T-helper 17 cell (primary cell): ENCODE data around the gene MRPL46. TPM values are rescaled to one million over a fixed set of nuclear protein-coding genes. Genes with fewer than 3 reads are reported as not detected.
A peak's percentile ranks its signal among the peaks of the same experiment; 100 is the strongest.

Experiments
- ATAC-seq: fragments of 150-1000 bp; cut with Tn5 transposase; 2 replicates; pipeline ENCODE4 v1.10.0; 2021; ENCODE audit warnings: mild to moderate bottlenecking, moderate library complexity
- DNase-seq, 3 donors: peaks; one replicate each; pipeline versions ENCODE4 v3.0.0 to v3.0.0-alpha.2; 2020 to 2021
- H3K9me3 ChIP-seq: one replicate; pipeline ENCODE4 v1.7.0; 2013; ENCODE audit warnings: low read length, mild to moderate bottlenecking; ENCODE audit not compliant: control insufficient read depth, poor library complexity, severe bottlenecking
- H3K27ac Mint-ChIP-seq: one replicate; pipeline ENCODE4 v1.8.0; 2022; ENCODE audit warnings: mild to moderate bottlenecking, moderate library complexity, mixed read lengths
- H3K27me3 Mint-ChIP-seq: one replicate; pipeline ENCODE4 v1.8.0; 2022; ENCODE audit warnings: mixed read lengths
- H3K36me3 Mint-ChIP-seq: one replicate; pipeline ENCODE4 v1.8.0; 2022; ENCODE audit warnings: low read depth, mixed read lengths
- H3K4me1 Mint-ChIP-seq: one replicate; pipeline ENCODE4 v1.8.0; 2022; ENCODE audit warnings: mild to moderate bottlenecking, mixed read lengths
- H3K4me3 Mint-ChIP-seq: one replicate; pipeline ENCODE4 v1.8.0; 2022; ENCODE audit warnings: mild to moderate bottlenecking, moderate library complexity, mixed read lengths
- total RNA-seq, 4 donors: library from RNA in 2 of 4; stranded (reverse) in 2 of 4; gene quantifications; one replicate each; pipeline ENCODE4 v1.2.3 and lab custom pipeline; 2022 to 2026

Gene MRPL46
- total RNA-seq (10 to 100 TPM; 11.7 to 12.5 TPM), total RNA-seq (lab: John Stamatoyannopoulos, UW) (3.2 to 5.4 reads per million in 2 donors)

- Mint-ChIP-seq H3K27me3 (no peaks in the 10 kb centered on the region), H3K4me3 (peak within 1 kb of the TSS; percentile 92), H3K36me3 (peaks cover 5% of the 10 kb centered on the region), H3K4me1 (peaks cover 25% of the 10 kb centered on the region), H3K27ac (peak within 1 kb of the TSS; percentile 94)
- peak; percentile 79 to 87 (median 82) for DNase-seq
- ATAC-seq: peak; percentile 96
- no peaks in the 10 kb centered on the region for H3K9me3 ChIP-seq
Observed at GRCh38 chr15:88467073-88467934, at the start of gene MRPL46, which contains the start of gene MRPS11. Gene MRPL46, minus strand, starts transcription at chr15:88467388. Its CDS starts 11 bp downstream, at chr15:88467377. Gene MRPS11, plus strand, starts transcription at chr15:88467708. Its CDS starts 10 bp downstream, at chr15:88467718.

GRCh38 chr15:88513195-88513594, 46.0 kb upstream of the MRPL46 start:
- Mint-ChIP-seq H3K36me3 (peaks cover 24% of the 10 kb centered on the region), H3K4me1 (no peaks in the 10 kb centered on the region), H3K4me3 (no peak overlapping the region), H3K27me3 (no peaks in the 10 kb centered on the region), H3K27ac (no peak overlapping the region)
- no peaks in the 10 kb centered on the region for H3K9me3 ChIP-seq
- no peak for DNase-seq
- ATAC-seq: no peak

DNA sequence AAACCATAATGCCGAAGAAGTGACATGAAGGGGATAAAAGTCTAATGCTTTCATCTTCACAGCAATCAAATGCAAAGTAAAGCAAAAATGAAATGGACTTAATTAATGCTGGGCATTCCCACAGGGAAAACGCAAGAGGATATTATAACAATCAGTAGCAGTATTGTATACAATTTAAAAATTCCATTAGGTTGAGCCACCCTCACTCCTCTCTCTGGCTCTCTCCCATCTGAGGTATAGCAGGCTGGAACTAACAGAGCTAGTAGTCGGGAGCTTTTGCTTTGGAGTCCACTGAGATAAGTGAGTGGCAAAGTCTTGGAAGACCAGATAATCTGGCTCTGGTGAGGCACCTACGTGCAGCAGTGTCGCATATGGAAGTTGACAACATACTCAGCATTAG, 45.4 kb upstream of the MRPL46 start:
- Mint-ChIP-seq H3K27ac (no peak overlapping the region), H3K36me3 (peaks cover 25% of the 10 kb centered on the region), H3K4me3 (no peak overlapping the region), H3K4me1 (no peaks in the 10 kb centered on the region), H3K27me3 (no peaks in the 10 kb centered on the region)
- ATAC-seq (no peak), DNase-seq (no peak)
- H3K9me3 ChIP-seq: no peaks in the 10 kb centered on the region

GRCh38 chr15:88512078-88512477, 44.9 kb upstream of the MRPL46 start:
- DNase-seq: no peak
- Mint-ChIP-seq H3K4me3 (no peak overlapping the region), H3K36me3 (peaks cover 30% of the 10 kb centered on the region), H3K4me1 (no peaks in the 10 kb centered on the region), H3K27ac (no peak overlapping the region), H3K27me3 (no peaks in the 10 kb centered on the region)
- H3K9me3 ChIP-seq: no peaks in the 10 kb centered on the region
- ATAC-seq: no peak

- H3K27me3 Mint-ChIP-seq: no peaks in the 10 kb centered on the region
- H3K9me3 ChIP-seq: no peaks in the 10 kb centered on the region
- no peaks in the 10 kb centered on the region for H3K4me1 Mint-ChIP-seq
- no peak overlapping the region for H3K27ac Mint-ChIP-seq
- peaks cover 30% of the 10 kb centered on the region for H3K36me3 Mint-ChIP-seq
- DNase-seq: no peak
- no peak overlapping the region for H3K4me3 Mint-ChIP-seq
- ATAC-seq: no peak
Observed at GRCh38 chr15:88511161-88511560, 44.0 kb upstream of the MRPL46 start.

DNA sequence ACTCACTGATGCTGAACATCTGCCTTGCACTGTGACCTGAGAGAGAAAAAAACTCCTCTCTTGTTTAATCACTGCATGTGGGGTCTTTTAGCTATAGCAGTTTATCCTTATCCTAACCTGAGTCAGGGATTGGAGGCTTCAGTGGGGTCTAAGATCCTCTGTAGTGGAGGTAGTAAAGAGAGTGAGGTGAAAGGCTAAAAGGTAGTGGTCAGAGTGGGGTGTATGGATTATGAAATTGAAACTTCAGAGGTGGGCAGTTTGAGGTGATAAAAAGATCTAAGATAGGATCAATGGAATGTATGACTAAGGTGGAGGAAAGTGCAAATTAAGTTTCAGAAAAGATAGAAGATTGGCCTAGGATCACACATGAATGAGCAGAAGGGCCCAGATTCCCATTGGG, 42.8 kb upstream of the MRPL46 start:
- ATAC-seq (no peak), DNase-seq (no peak)
- H3K27ac Mint-ChIP-seq: no peak overlapping the region
- no peaks in the 10 kb centered on the region for H3K27me3 Mint-ChIP-seq
- H3K4me1 Mint-ChIP-seq: no peaks in the 10 kb centered on the region
- H3K4me3 Mint-ChIP-seq: no peak overlapping the region
- no peaks in the 10 kb centered on the region for H3K9me3 ChIP-seq
- H3K36me3 Mint-ChIP-seq: peaks cover 30% of the 10 kb centered on the region

- H3K9me3 ChIP-seq: no peaks in the 10 kb centered on the region
- Mint-ChIP-seq H3K27me3 (no peaks in the 10 kb centered on the region), H3K36me3 (peaks cover 31% of the 10 kb centered on the region), H3K4me1 (no peaks in the 10 kb centered on the region), H3K27ac (no peak overlapping the region), H3K4me3 (no peak overlapping the region)
- ATAC-seq: no peak
- DNase-seq: no peak
Observed at GRCh38 chr15:88509321-88509720, 42.1 kb upstream of the MRPL46 start.

GRCh38 chr15:88506628-88507027, 39.4 kb upstream of the MRPL46 start:
- H3K27me3 Mint-ChIP-seq: no peaks in the 10 kb centered on the region

GRCh38 chr15:88505721-88506120, 38.5 kb upstream of the MRPL46 start:
- Mint-ChIP-seq H3K27me3 (no peaks in the 10 kb centered on the region), H3K36me3 (peaks cover 23% of the 10 kb centered on the region), H3K27ac (no peak overlapping the region), H3K4me1 (no peaks in the 10 kb centered on the region), H3K4me3 (no peak overlapping the region)
- H3K9me3 ChIP-seq: no peaks in the 10 kb centered on the region
- no peak for DNase-seq
- ATAC-seq: no peak

More at GRCh38 chr15:88506628-88507027, 39.4 kb upstream of the MRPL46 start:
- ATAC-seq (no peak), DNase-seq (no peak)
- peaks cover 30% of the 10 kb centered on the region for H3K36me3 Mint-ChIP-seq
- no peaks in the 10 kb centered on the region for H3K4me1 Mint-ChIP-seq
- no peak overlapping the region for H3K4me3 Mint-ChIP-seq
- no peak overlapping the region for H3K27ac Mint-ChIP-seq
- no peaks in the 10 kb centered on the region for H3K9me3 ChIP-seq

GRCh38 chr15:88504445-88504844, 37.3 kb upstream of the MRPL46 start:
- Mint-ChIP-seq H3K36me3 (peaks cover 16% of the 10 kb centered on the region), H3K4me1 (no peaks in the 10 kb centered on the region), H3K27ac (no peak overlapping the region), H3K27me3 (no peaks in the 10 kb centered on the region), H3K4me3 (no peak overlapping the region)
- ATAC-seq (no peak), DNase-seq (no peak)
- H3K9me3 ChIP-seq: no peaks in the 10 kb centered on the region

DNA sequence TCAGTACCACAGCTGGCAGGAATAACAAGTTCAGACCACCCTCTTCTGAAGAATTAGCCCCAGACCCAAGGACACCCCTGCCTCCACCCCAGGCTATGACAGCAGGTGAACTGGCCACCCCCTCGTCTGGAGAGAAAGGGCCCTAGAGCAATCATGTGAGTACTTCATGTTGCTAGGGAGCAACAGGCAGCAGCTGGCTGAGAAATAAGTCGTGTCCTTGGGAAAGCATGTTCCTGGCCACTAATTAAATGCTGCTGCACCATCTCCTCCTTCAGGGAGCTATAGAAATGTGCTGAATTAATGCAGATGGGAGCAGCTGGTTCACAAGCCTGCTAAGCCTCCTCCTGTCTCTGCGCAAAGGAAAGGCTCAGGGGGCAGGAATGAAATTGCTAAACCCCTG, 31.8 kb upstream of the MRPL46 start:
- H3K9me3 ChIP-seq: no peaks in the 10 kb centered on the region
- Mint-ChIP-seq H3K27ac (no peak overlapping the region), H3K36me3 (peaks cover 3% of the 10 kb centered on the region), H3K27me3 (no peaks in the 10 kb centered on the region), H3K4me3 (no peak overlapping the region), H3K4me1 (peaks cover 3% of the 10 kb centered on the region)
- ATAC-seq: no peak
- no peak for DNase-seq

DNA sequence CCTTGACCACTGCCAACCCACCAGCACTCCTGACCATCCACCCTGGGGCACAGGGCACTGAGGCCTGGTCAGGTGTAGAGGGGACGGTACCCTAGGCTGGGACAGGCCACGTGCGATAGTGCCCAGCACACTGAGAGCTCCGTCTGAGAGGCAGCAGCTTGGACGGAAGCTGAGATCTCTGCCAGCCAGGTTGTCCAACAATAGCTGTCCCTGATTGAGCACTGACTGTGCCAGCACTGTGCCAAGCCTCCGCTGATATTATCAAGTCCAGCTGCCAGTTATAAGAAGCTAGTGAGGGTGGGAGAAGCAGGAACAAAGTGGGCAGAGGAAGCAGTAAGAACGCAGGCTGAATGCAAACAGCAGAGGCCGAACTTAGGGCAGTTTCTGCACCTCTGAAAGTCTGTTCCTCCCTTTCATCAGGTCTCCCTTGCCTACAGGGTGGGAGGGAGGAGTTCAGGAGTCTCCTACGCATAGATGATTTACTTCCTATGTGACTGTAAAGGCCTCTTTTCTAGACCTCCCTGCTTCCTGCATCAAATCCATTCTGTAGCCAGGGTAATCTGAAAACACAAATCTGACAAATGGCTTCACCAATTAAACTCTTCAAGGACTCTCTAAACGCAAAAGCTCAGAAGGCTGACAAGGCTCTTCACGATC, 30.0 kb upstream of the MRPL46 start:
- no peak for ATAC-seq
- no peaks in the 10 kb centered on the region for H3K27me3 Mint-ChIP-seq
- H3K27ac Mint-ChIP-seq: no peak overlapping the region
- no peak overlapping the region for H3K4me3 Mint-ChIP-seq
- H3K4me1 Mint-ChIP-seq: peaks cover 3% of the 10 kb centered on the region
- H3K9me3 ChIP-seq: no peaks in the 10 kb centered on the region
- DNase-seq: no peak
- peaks cover 3% of the 10 kb centered on the region for H3K36me3 Mint-ChIP-seq

DNA sequence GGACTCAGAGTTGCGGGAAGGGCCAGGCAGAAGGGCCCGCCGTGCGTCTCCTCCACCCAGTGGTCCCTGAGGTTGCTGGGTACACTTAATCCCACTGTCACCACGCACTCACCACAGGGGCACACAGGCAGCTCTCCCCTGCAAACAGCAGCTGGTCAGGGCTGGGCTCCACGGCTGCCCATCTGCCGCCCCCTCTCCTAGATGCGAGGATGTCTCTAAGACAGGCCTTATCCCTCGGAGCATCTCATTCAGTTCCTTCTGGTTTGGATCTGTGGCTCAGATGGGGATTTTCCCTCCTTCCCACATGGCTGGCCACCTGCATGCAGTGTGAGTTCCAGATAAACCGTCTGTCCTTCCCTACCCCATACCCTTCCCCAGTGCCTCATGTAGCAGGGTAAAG, 26.7 kb upstream of the MRPL46 start:
- no peaks in the 10 kb centered on the region for H3K9me3 ChIP-seq
- H3K27ac Mint-ChIP-seq: no peak overlapping the region
- no peak for ATAC-seq
- H3K36me3 Mint-ChIP-seq: peaks cover 3% of the 10 kb centered on the region
- no peaks in the 10 kb centered on the region for H3K27me3 Mint-ChIP-seq
- H3K4me3 Mint-ChIP-seq: no peak overlapping the region
- H3K4me1 Mint-ChIP-seq: peaks cover 5% of the 10 kb centered on the region
- no peak for DNase-seq
